GM12878 (cell line): ENCODE results near the gene OS9. TPM values are rescaled to one million over a fixed set of nuclear protein-coding genes. Genes with fewer than 3 reads are reported as not detected.
A peak's percentile ranks its signal among the peaks of the same experiment; 100 is the strongest.

Source experiments
- ATAC-seq: fragments of 200-7000 bp; cut with Tn5 transposase; 3 replicates; pipeline ENCODE4 v1.9.1; 2020; ENCODE audit warnings: mild to moderate bottlenecking, moderate library complexity
- BruUV-seq: library from RNA; stranded (reverse); fragments of 400-500 nt; replicated peaks from 2 replicates; lab custom pipeline; 2021; lab: Mats Ljungman, UMichigan
- CTCF ChIA-PET: fragments of 300-600 bp; sonication (Branson Sonifier 250); formaldehyde crosslinking; extraction: SDS; loops from one replicate; lab custom pipeline; 2021; ENCODE audit warnings: inconsistent platforms; lab: Yijun Ruan, JAX
- POLR2A ChIA-PET: fragments of 350-600 bp; formaldehyde crosslinking; extraction: SDS; loops from one replicate; lab custom pipeline; 2021; ENCODE audit warnings: inconsistent platforms; lab: Charles Lee
- RAD21 ChIA-PET: fragments of 300-600 bp; sonication (Branson Sonifier 250); formaldehyde crosslinking; loops from one replicate; lab custom pipeline; 2023; ENCODE audit warnings: antibody characterized with exemption; ENCODE audit not compliant: unreplicated experiment; lab: Charles Lee
- SMC1A ChIA-PET: fragments of 300-600 bp; sonication (Branson Sonifier 250); formaldehyde crosslinking; loops from one replicate; lab custom pipeline; 2023; ENCODE audit not compliant: unreplicated experiment, uncharacterized antibody; lab: Charles Lee
- DNase-seq: peaks from one replicate; pipeline ENCODE4 v3.0.0-alpha.2; 2011; ENCODE audit warnings: low read depth, low spot score
- FAIRE-seq: peaks from 3 replicates; lab custom pipeline; 2011; peaks lifted over from hg19 to GRCh38; lab: Jason Lieb, UNC
- H2AFZ ChIP-seq: 2 replicates; pipeline ENCODE4 v1.6.0; 2011; ENCODE audit warnings: low read depth, low read length, control low read depth; ENCODE audit not compliant: control insufficient read depth
- H3K27ac ChIP-seq: 2 replicates; pipeline ENCODE4 v1.5.1; 2011; ENCODE audit warnings: control low read depth; ENCODE audit not compliant: control insufficient read depth, insufficient read depth
- H3K27me3 ChIP-seq, 2 experiments: replicated peaks in 1 of 2; 2 replicates each; pipeline versions ENCODE4 v1.6.0 to v1.6.1; 2011; ENCODE audit warnings: low read length in 1 of 2; ENCODE audit not compliant: control insufficient read depth in 2 of 2, insufficient read depth in 2 of 2
- H3K36me3 ChIP-seq, 2 experiments: 2 replicates each; pipeline ENCODE4 v1.5.1; 2011; ENCODE audit warnings: low read length in 1 of 2; ENCODE audit not compliant: control insufficient read depth in 2 of 2, insufficient read depth in 2 of 2
- H3K4me1 ChIP-seq: 2 replicates; pipeline ENCODE4 v1.6.1; 2011; ENCODE audit warnings: mild to moderate bottlenecking, low read length, moderate library complexity, mixed read lengths; ENCODE audit not compliant: control insufficient read depth, insufficient read depth
- H3K4me2 ChIP-seq: 2 replicates; pipeline ENCODE4 v1.6.0; 2011; ENCODE audit warnings: control low read depth; ENCODE audit not compliant: control insufficient read depth, insufficient read depth
- H3K4me3 ChIP-seq: fragments of 200-600 bp; sonication (generic); 2 replicates; pipeline ENCODE4 v1.5.1; 2016
- H3K79me2 ChIP-seq: 2 replicates; pipeline ENCODE4 v1.6.0; 2011; ENCODE audit warnings: low read length; ENCODE audit not compliant: control insufficient read depth, insufficient read depth
- H3K9ac ChIP-seq: 2 replicates; pipeline ENCODE4 v1.8.0; 2011; ENCODE audit warnings: low read length, control low read depth, mixed read lengths; ENCODE audit not compliant: control insufficient read depth, insufficient read depth
- H3K9me3 ChIP-seq: replicated peaks from 3 replicates; pipeline ENCODE4 v1.5.1; 2011; ENCODE audit warnings: mild to moderate bottlenecking, low read length; ENCODE audit not compliant: control insufficient read depth, insufficient read depth
- H4K20me1 ChIP-seq: 2 replicates; pipeline ENCODE4 v1.6.0; 2011; ENCODE audit not compliant: control insufficient read depth, insufficient read depth
- ATF2 ChIP-seq: IDR thresholded peaks from 2 replicates; pipeline ENCODE4 v1.6.1; 2012; ENCODE audit warnings: low read length, inconsistent platforms
- ATF7 ChIP-seq: fragments of 450-650 bp; IDR thresholded peaks from 2 replicates; pipeline ENCODE4 v1.6.1; 2016; ENCODE audit warnings: low read depth, mild to moderate bottlenecking
- BCL3 ChIP-seq: IDR thresholded peaks from 2 replicates; pipeline ENCODE4 v1.6.1; 2011; ENCODE audit warnings: borderline replicate concordance, low read depth, mild to moderate bottlenecking, moderate library complexity, low read length; ENCODE audit not compliant: insufficient read depth, poor library complexity, severe bottlenecking
- E2F4 ChIP-seq: IDR thresholded peaks from 2 replicates; pipeline ENCODE4 v1.6.1; 2012; ENCODE audit warnings: low read depth, low read length, improper control_type of control experiment
- E2F8 ChIP-seq: fragments of 450-650 bp; IDR thresholded peaks from 2 replicates; pipeline ENCODE4 v1.6.1; 2018; ENCODE audit warnings: mild to moderate bottlenecking, low read depth, moderate library complexity; ENCODE audit not compliant: partially characterized antibody
- IKZF1 ChIP-seq: fragments of 450-650 bp; conservative IDR thresholded peaks from 2 replicates; pipeline ENCODE4 v1.6.1; 2017; ENCODE audit warnings: antibody characterized with exemption, mild to moderate bottlenecking
- KLF5 ChIP-seq: fragments of 450-650 bp; IDR thresholded peaks from 2 replicates; pipeline ENCODE4 v1.6.1; 2014; ENCODE audit warnings: mild to moderate bottlenecking; ENCODE audit not compliant: partially characterized antibody
- MTA3 ChIP-seq: IDR thresholded peaks from 2 replicates; pipeline ENCODE4 v1.6.1; 2012; ENCODE audit warnings: low read length, inconsistent platforms, borderline replicate concordance
- MXI1 ChIP-seq: fragments of 150-350 bp; IDR thresholded peaks from 2 replicates; pipeline ENCODE4 v1.6.1; 2011; ENCODE audit warnings: low read depth, mild to moderate bottlenecking, inconsistent platforms, low read length, improper control_type of control experiment
- MYC ChIP-seq: IDR thresholded peaks from 2 replicates; pipeline ENCODE4 v1.6.1; 2011; ENCODE audit warnings: mild to moderate bottlenecking, low read length, moderate library complexity, inconsistent platforms; ENCODE audit not compliant: insufficient read depth, insufficient replicate concordance, insufficient read length, severe bottlenecking
- PAX8 ChIP-seq: fragments of 450-650 bp; IDR thresholded peaks from 2 replicates; pipeline ENCODE4 v1.6.1; 2017; ENCODE audit warnings: mild to moderate bottlenecking, moderate library complexity
- POU2F2 ChIP-seq: IDR thresholded peaks from 3 replicates; pipeline ENCODE4 v1.6.1; 2011; ENCODE audit warnings: low read depth, mild to moderate bottlenecking, low read length, borderline replicate concordance
- RBBP5 ChIP-seq: fragments of 200-600 bp; sonication (generic); conservative IDR thresholded peaks from 2 replicates; pipeline ENCODE4 v1.6.1; 2016
- TCF3 ChIP-seq: IDR thresholded peaks from 2 replicates; pipeline ENCODE4 v1.6.1; 2012; ENCODE audit warnings: low read depth, mild to moderate bottlenecking, low read length, borderline replicate concordance; ENCODE audit not compliant: insufficient read depth
- ZNF274 ChIP-seq: IDR thresholded peaks from one replicate; pipeline ENCODE4 v1.8.0; 2011; ENCODE audit not compliant: insufficient read length, insufficient read depth
- ZSCAN29 ChIP-seq: fragments of 450-650 bp; IDR thresholded peaks from 2 replicates; pipeline ENCODE4 v1.6.1; 2017; ENCODE audit warnings: mild to moderate bottlenecking, moderate library complexity
- WGBS: methylation state at CpG from one replicate; pipeline ENCODE4 v1.1.6; 2016; ENCODE audit warnings: low lambda C conversion rate; ENCODE audit not compliant: insufficient replicate concordance, insufficient coverage; ENCODE audit errors: missing lambda C conversion rate; 5-methylcytosine and 5-hydroxymethylcytosine counted together
- in situ Hi-C: fragments of 300-500 bp; cut with MboI; formaldehyde crosslinking; loops from 9 replicates; pipeline ENCODE4 v1.14.3; 2018; ENCODE audit warnings: mixed read lengths
- intact Hi-C: fragments of 100-400 bp; cut with micrococcal nuclease; formaldehyde crosslinking; loops from one replicate; pipeline ENCODE4 v1.14.2; 2022; ENCODE audit not compliant: unreplicated experiment
- polyA plus RNA-seq, 11 experiments: library from polyadenylated mRNA; depleted of rRNA in 4 of 11; unstranded in 6 of 11; stranded (reverse) in 5 of 11; fragments of >200 nt; fragmentation: Nextera tagmentation in 4 of 11; fragmentation: Illumina TruSeq in 1 of 11; extraction: Ambion mirVana in 4 of 11; extraction: Trizol in 1 of 11; gene quantifications; 1 replicate in 1 of 11; 2 replicates in 10 of 11; pipeline versions ENCODE4 v1.2.1 to v1.2.3, GENCODE V29; 2011 to 2016; ENCODE audit warnings: inconsistent platforms in 2 of 11, missing spikeins in 2 of 11, low read depth in 1 of 11
- total RNA-seq, 4 experiments: library from RNA; depleted of rRNA in 3 of 4; stranded (reverse); fragments of >200 nt in 3 of 4; fragmentation: Illumina TruSeq in 1 of 4; extraction: Trizol in 1 of 4; gene quantifications; 2 replicates each; pipeline versions ENCODE4 v1.2.1 to v1.2.3, GENCODE V29; 2013 to 2021

Gene OS9
- total and polyA plus RNA-seq, 10 of the 15 experiments (the other 5 are each of a cell fraction or from before 2014, with no cell fraction given) = 5.2 to 106 (median 79.1) TPM

GRCh38 chr12:57745485-57745881 is 51.6 kb downstream of the OS9 start:
- no TSS peak for BruUV-seq
- CTCF ChIA-PET = interaction anchor here (0.8 to 2.9 kb wide), 6 partner anchors 11 to 290 kb away, joined by 3 to 28 read pairs (median 4); partner anchors contain the start of genes GLI1 and INHBE
- Histone ChIP-seq H3K9me3 (no peaks in the 10 kb centered on the region), H2AFZ (no peak overlapping the region), H4K20me1 (no peaks in the 10 kb centered on the region), H3K4me2 (peak overlapping the region; percentile 84), H3K36me3 (peaks cover 5 to 6% of the 10 kb centered on the region in 2 experiments), H3K4me3 (peak overlapping the region; percentile 91), H3K79me2 (peaks cover 34% of the 10 kb centered on the region), H3K27me3 (no peaks in the 10 kb centered on the region), H3K9ac (peak overlapping the region; percentile 93), H3K4me1 (peaks cover 20% of the 10 kb centered on the region), H3K27ac (peak overlapping the region; percentile 94)
- POLR2A ChIA-PET = interaction anchor here (0.5 to 3.0 kb wide), 5 partner anchors 8 to 225 kb away, joined by 3 to 19 read pairs (median 5); partner anchors contain the start of gene MARCHF9
- no peak for ATAC-seq
- in situ Hi-C loops = no loop called here
- SMC1A ChIA-PET = interaction anchor here (0.8 to 2.4 kb wide), 4 partner anchors 11 to 287 kb away, joined by 3 to 14 read pairs (median 4); no protein-coding TSS in a partner anchor
- no peak for DNase-seq
- 70% methylated on average over 8 of the region's 8 CpGs for WGBS
- RAD21 ChIA-PET = interaction anchor here (0.7 to 1.5 kb wide), 4 partner anchors 11 to 287 kb away, joined by 3 to 6 read pairs (median 6); partner anchors contain the start of gene CTDSP2
- intact Hi-C loops = no loop called here
- FAIRE-seq = no peak
- TF ChIP-seq RBBP5 (no peak), ATF7 (no peak), BCL3 (peak; percentile 21), ATF2 (peak; percentile 19), ZNF274 (no peak), IKZF1 (peak; percentile 73; the same call in 1 of the 2 replicates), E2F4 (no peak), MYC (no peak), PAX8 (no peak), MTA3 (peak; percentile 84; the same call in 1 of the 2 replicates), E2F8 (peak; percentile 3), POU2F2 (no peak), KLF5 (no peak), MXI1 (no peak), TCF3 (no peak), ZSCAN29 (no peak)
